ENCODE data around the gene NFYA.

DNA sequence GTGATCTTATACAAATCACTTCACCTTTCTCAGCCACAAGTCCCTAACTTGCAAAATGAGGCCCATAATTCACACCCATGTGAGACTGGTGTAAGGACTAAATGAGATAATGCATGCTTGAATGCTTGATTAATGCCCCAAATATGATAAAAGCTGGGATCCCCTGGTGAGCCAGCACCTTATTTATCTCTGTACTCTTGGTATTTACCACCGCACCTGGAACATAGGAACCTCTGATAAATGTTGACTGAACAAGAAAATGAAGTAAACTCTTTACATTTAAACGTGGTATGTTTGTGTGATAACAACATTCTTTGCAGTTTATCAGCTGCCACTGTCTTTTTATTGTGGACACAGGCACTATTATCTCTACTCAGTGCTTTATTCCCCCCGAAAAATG lies 22.2 kb upstream of the NFYA start:
- no peak for TF ChIP-seq ZNF264 (CRISPR knock-in tag; IDR thresholded peaks at IDR 0.05)
- no peak for TF ChIP-seq GABPA (IDR thresholded peaks at IDR 0.05; ENCODE audit: low read depth, low read length)
- no peak for TF ChIP-seq GABPA (CRISPR knock-in tag; IDR thresholded peaks at IDR 0.05; ENCODE audit: low read depth)
- TF ChIP-seq, protein P1, sequence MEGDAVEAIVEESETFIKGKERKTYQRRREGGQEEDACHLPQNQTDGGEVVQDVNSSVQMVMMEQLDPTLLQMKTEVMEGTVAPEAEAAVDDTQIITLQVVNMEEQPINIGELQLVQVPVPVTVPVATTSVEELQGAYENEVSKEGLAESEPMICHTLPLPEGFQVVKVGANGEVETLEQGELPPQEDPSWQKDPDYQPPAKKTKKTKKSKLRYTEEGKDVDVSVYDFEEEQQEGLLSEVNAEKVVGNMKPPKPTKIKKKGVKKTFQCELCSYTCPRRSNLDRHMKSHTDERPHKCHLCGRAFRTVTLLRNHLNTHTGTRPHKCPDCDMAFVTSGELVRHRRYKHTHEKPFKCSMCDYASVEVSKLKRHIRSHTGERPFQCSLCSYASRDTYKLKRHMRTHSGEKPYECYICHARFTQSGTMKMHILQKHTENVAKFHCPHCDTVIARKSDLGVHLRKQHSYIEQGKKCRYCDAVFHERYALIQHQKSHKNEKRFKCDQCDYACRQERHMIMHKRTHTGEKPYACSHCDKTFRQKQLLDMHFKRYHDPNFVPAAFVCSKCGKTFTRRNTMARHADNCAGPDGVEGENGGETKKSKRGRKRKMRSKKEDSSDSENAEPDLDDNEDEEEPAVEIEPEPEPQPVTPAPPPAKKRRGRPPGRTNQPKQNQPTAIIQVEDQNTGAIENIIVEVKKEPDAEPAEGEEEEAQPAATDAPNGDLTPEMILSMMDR (CRISPR knock-in tag; IDR thresholded peaks at IDR 0.05), result no peak
- TF ChIP-seq TAF1 (CRISPR knock-in tag; IDR thresholded peaks at IDR 0.05), result no peak
- no peak for TF ChIP-seq ESRRA (CRISPR knock-in tag; IDR thresholded peaks at IDR 0.05; ENCODE audit: low read depth)
- TF ChIP-seq, protein P2, sequence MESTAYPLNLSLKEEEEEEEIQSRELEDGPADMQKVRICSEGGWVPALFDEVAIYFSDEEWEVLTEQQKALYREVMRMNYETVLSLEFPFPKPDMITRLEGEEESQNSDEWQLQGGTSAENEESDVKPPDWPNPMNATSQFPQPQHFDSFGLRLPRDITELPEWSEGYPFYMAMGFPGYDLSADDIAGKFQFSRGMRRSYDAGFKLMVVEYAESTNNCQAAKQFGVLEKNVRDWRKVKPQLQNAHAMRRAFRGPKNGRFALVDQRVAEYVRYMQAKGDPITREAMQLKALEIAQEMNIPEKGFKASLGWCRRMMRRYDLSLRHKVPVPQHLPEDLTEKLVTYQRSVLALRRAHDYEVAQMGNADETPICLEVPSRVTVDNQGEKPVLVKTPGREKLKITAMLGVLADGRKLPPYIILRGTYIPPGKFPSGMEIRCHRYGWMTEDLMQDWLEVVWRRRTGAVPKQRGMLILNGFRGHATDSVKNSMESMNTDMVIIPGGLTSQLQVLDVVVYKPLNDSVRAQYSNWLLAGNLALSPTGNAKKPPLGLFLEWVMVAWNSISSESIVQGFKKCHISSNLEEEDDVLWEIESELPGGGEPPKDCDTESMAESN (CRISPR knock-in tag; conservative IDR thresholded peaks at IDR 0.05), result no peak
- no peak for TF ChIP-seq POLR2A (IDR thresholded peaks at IDR 0.05; ENCODE audit: insufficient read depth in 1 of 2, low read depth in 2 of 2, low read length in 2 of 2)
